Measurements from ENCODE around the gene VTN.

DNA sequence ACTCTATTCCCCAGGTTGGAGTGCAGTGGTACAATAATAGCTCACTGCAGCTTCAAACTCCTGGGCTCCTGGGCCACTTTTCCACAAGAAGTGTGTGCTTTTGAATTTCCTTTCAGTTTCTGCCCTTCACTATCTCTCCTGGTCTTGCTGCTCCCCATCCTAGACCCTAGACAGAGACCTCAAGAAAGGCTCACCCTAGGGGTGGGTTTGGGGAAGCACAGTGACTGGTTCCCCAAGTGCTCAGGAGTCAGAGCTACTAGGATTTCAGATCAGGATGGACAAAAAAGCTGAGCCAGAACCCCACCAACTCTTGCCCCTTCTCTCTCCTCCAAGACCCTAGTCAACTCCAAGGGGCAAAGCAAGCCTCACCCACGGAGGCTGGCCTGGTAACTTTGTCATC lies 3.5 kb downstream of the VTN start:
- TF ChIP-seq POLR2A (IDR thresholded peaks at IDR 0.05; ENCODE audit: low read length) (no peak), GATA1 (IDR thresholded peaks at IDR 0.05; ENCODE audit: low read depth, low read length) (no peak)

All from erythroblast (primary cell).